IMR-90 (cell line): Measurements from ENCODE around the gene ECT2.

Source experiments
- CHD1 ChIP-seq: IDR thresholded peaks from 2 replicates; pipeline ENCODE4 v1.6.1; 2012; ENCODE audit warnings: low read depth, low read length, improper control_type of control experiment
- ELK1 ChIP-seq: fragments of 150-350 bp; IDR thresholded peaks from 2 replicates; pipeline ENCODE4 v1.6.1; 2016; ENCODE audit warnings: low read depth, mild to moderate bottlenecking, low read length, moderate library complexity, borderline replicate concordance
- MAFK ChIP-seq: IDR thresholded peaks from 2 replicates; pipeline ENCODE4 v1.6.1; 2012; ENCODE audit warnings: low read depth, low read length, improper control_type of control experiment
- MAZ ChIP-seq: IDR thresholded peaks from 2 replicates; pipeline ENCODE4 v1.6.1; 2012; ENCODE audit warnings: low read depth, mild to moderate bottlenecking, low read length, improper control_type of control experiment, moderate library complexity, borderline replicate concordance
- MXI1 ChIP-seq: IDR thresholded peaks from 2 replicates; pipeline ENCODE4 v1.6.1; 2012; ENCODE audit warnings: low read depth, mild to moderate bottlenecking, low read length, moderate library complexity, borderline replicate concordance
- NFE2L2 ChIP-seq: fragments of 150-350 bp; IDR thresholded peaks from 2 replicates; pipeline ENCODE4 v1.6.1; 2016; ENCODE audit warnings: low read depth, mild to moderate bottlenecking, low read length
- POLR2A ChIP-seq: IDR thresholded peaks from 2 replicates; pipeline ENCODE4 v1.6.1; 2012; ENCODE audit warnings: mild to moderate bottlenecking, low read depth, low read length
- RAD21 ChIP-seq: IDR thresholded peaks from 2 replicates; pipeline ENCODE4 v1.6.1; 2012; ENCODE audit warnings: low read length, improper control_type of control experiment
- RFX5 ChIP-seq: IDR thresholded peaks from 2 replicates; pipeline ENCODE4 v1.8.0; 2012; ENCODE audit warnings: low read depth, mild to moderate bottlenecking, low read length, moderate library complexity
- SMC3 ChIP-seq: fragments of 150-350 bp; IDR thresholded peaks from 2 replicates; pipeline ENCODE4 v1.6.1; 2016; ENCODE audit warnings: low read depth, mild to moderate bottlenecking, antibody characterized with exemption, low read length, moderate library complexity
- TF ChIP-seq, protein P1 (sequence below): conservative IDR thresholded peaks from 2 replicates; pipeline ENCODE4 v1.5.1; 2012; ENCODE audit warnings: mild to moderate bottlenecking, low read depth, low read length, improper control_type of control experiment
- TF ChIP-seq, protein P2 (sequence below): fragments of 150-350 bp; IDR thresholded peaks from 2 replicates; pipeline ENCODE4 v1.6.1; 2017; ENCODE audit warnings: mild to moderate bottlenecking, antibody characterized with exemption, low read length, low read depth

GRCh38 chr3:172804323-172804722 is 53.8 kb downstream of the ECT2 start:
- TF ChIP-seq, protein P1, sequence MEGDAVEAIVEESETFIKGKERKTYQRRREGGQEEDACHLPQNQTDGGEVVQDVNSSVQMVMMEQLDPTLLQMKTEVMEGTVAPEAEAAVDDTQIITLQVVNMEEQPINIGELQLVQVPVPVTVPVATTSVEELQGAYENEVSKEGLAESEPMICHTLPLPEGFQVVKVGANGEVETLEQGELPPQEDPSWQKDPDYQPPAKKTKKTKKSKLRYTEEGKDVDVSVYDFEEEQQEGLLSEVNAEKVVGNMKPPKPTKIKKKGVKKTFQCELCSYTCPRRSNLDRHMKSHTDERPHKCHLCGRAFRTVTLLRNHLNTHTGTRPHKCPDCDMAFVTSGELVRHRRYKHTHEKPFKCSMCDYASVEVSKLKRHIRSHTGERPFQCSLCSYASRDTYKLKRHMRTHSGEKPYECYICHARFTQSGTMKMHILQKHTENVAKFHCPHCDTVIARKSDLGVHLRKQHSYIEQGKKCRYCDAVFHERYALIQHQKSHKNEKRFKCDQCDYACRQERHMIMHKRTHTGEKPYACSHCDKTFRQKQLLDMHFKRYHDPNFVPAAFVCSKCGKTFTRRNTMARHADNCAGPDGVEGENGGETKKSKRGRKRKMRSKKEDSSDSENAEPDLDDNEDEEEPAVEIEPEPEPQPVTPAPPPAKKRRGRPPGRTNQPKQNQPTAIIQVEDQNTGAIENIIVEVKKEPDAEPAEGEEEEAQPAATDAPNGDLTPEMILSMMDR = no peak
- TF ChIP-seq SMC3 = no peak
- TF ChIP-seq CHD1 = no peak
- TF ChIP-seq POLR2A = no peak
- TF ChIP-seq, protein P2, sequence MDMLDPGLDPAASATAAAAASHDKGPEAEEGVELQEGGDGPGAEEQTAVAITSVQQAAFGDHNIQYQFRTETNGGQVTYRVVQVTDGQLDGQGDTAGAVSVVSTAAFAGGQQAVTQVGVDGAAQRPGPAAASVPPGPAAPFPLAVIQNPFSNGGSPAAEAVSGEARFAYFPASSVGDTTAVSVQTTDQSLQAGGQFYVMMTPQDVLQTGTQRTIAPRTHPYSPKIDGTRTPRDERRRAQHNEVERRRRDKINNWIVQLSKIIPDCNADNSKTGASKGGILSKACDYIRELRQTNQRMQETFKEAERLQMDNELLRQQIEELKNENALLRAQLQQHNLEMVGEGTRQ = no peak
- no peak for TF ChIP-seq RFX5
- TF ChIP-seq MXI1 = no peak
- no peak for TF ChIP-seq ELK1
- TF ChIP-seq RAD21 = no peak
- TF ChIP-seq MAZ = no peak
- TF ChIP-seq MAFK = no peak
- TF ChIP-seq NFE2L2 = no peak
